ENCODE results near the gene MICALL2.

DNA sequence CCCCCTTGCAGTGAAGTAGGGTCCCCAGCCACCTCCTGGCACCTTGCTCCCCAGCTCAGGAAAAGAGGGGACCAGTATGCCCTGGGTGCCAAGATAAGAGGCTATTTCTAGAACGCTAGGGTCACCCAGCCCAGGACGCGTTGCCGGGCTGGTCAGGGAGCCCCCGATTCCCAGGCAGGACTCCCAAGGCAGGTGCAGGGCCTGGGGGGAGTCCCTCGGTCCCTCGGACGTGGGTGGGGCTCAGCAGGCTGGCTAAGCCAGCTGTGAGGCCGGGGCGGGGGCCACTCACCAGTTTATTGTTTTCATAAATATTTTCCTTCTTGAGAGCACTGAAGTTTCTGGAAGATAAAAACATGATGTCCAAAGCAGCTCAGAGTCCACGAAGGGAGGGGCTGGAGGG is 9.3 kb downstream of the MICALL2 start:
- TF ChIP-seq CTCF (conservative IDR thresholded peaks at IDR 0.05; ENCODE audit: low read length): no peak
- TF ChIP-seq EZH2phosphoT487 (IDR thresholded peaks at IDR 0.05; ENCODE audit: borderline replicate concordance): no peak
